HK-2 (cell line): ENCODE measurements around the gene CENPN.

Experiments used
- DNase-seq: peaks from one replicate; pipeline ENCODE4 v3.0.0-alpha.2; 2018; ENCODE audit not compliant: unreplicated experiment

The CENPN gene

DNA sequence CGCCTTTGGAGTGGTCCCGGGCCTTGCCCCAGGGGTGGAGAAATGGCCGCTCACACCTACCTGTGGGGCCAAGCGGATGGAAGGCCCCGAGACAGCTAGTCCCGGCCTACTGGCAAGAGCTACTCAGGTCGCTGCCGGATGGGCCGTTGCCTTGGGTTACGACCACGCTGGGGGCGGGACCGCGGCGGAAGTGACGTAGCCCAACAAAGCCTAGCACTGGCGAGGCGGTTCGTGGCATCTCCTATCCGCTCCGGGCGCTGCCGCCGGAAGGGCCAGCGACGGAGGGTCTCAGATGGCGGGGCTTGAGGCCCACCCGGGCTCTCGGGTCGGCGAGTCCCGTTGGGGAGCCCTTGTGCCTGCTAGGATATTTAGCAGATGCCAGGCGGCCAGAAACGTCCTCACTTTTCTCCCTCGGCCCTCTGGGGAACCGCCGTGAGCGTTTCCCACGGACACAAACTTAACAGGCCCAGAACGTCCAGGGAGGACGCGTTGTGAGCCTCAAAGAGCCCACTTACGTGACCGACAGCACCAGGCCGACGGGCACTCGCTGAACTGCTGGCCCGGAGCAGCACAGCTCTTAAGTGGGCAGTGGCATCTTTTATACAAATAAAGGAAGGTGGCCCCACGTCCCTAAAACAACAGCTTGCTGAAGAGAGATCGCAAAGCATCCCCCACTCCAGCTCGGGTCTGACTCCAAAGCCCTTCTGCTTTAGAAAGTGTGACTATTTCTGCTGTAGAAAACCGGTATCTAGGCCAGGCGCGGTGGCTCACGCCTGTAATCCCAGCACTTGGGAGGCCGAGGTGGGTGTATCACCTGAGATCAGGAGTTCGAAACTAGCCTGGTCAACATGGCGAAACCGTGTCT lies 70.3 kb downstream of the CENPN start, which contains the start of gene C16orf46:
C16orf46 (minus strand) TSS at position 163 of the 865 bp plus-strand sequence. CDS start 13,283 bp downstream, outside the sequence.
- peak; percentile 98 for DNase-seq

DNA sequence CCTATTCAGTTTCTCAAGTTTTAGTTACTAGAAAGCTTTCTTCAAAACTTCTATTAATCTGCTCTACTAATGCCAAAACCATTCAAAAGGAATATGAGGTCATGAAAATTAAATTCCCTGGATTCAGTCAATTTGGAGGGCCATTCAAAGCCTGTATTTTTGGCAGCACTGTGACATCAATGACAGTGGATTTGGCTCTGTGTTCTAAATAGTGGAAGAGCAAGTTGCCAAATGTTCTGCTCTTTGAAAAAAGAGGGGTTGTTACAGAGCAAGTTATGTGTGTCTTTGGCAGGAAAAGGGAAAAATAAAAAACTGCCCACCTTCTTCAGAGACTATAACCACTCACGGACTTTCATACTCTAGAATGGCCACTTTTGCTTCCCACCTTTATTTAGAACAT lies 73.2 kb downstream of the CENPN start:
- no peak for DNase-seq

DNA sequence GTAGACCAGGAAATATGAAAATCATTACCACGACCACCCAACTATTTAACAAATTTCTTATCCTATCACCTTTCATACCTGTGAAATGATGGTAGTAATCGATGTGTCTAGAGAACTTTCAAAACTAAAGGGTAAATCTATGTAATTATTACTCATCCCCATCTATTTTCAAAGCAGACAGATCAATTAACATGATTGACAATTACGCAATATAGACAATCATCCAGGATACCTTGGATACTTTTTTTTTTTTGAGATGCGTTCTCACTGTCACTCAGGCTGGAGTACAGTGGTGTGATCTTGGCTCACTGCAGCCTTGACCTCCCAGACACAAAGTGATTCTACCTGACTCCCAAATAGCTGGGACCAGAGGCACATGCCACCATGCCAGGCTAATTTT lies 74.0 kb downstream of the CENPN start:
- no peak for DNase-seq
